ENCODE results near the gene CNTNAP5. TPM values are rescaled to one million over a fixed set of nuclear protein-coding genes. Genes with fewer than 3 reads are reported as not detected.

Gene CNTNAP5
- total and polyA plus RNA-seq, 4 donors, result 16.7 to 63.2 (median 39.1) TPM

GRCh38 chr2:124264551-124265091 lies 239.5 kb downstream of the CNTNAP5 start:
- H3K4me3 ChIP-seq (ENCODE audit: low read depth, low read length), result no peak overlapping the region
- H3K36me3 ChIP-seq (ENCODE audit: control insufficient read depth, insufficient read depth, low read length), result no peaks in the 10 kb centered on the region
- 86% methylated on average over 4 of the region's 6 CpGs for WGBS (ENCODE audit: insufficient coverage)
- peak in 1 of 6 donors; percentile 13 for DNase-seq (ENCODE audit: low read depth in 4 of 6, low spot score in 6 of 6)
- H3K27me3 ChIP-seq (ENCODE audit: control insufficient read depth, insufficient read depth, low read length), result no peaks in the 10 kb centered on the region
- H3K4me1 ChIP-seq (ENCODE audit: control insufficient read depth, insufficient read depth, low read length), result no peaks in the 10 kb centered on the region
- no peak overlapping the region for H3K27ac ChIP-seq (ENCODE audit: low read depth, low read length)
- H3K9me3 ChIP-seq (ENCODE audit: control insufficient read depth, insufficient read depth, low read length), result no peaks in the 10 kb centered on the region

- H3K27ac ChIP-seq (ENCODE audit: low read depth, low read length), result no peak overlapping the region
- whole genome bisulfite sequencing (ENCODE audit: insufficient coverage), result 51% methylated on average over 3 of the region's 5 CpGs
- DNase-seq (ENCODE audit: low read depth in 4 of 6, low spot score in 6 of 6), result peak in 2 of 6 donors; percentile 39 to 47
Measured at GRCh38 chr2:124267794-124268193, 242.7 kb downstream of the CNTNAP5 start.

DNA sequence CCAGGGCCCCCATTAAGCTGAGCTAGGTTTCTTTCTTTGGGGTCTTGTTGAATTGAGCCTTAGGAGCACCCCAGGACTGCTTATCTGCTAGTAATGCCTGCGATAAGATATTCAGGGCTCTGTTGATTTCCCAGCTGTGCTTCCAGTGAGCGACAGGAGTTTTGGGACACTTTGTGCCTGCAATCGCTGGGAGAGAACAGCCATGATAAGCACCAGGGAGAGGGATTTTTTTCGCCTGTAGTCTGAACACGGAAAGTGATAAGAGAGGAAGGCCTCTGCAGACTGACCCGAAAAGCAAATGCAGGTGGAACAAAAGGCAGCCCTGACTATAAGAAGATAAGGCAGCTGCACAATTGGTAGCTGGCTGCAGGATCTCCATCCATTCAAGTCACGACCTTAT lies 244.3 kb downstream of the CNTNAP5 start:
- Histone ChIP-seq H3K9me3 (ENCODE audit: control insufficient read depth, insufficient read depth, low read length) (no peaks in the 10 kb centered on the region), H3K36me3 (ENCODE audit: control insufficient read depth, insufficient read depth, low read length) (no peaks in the 10 kb centered on the region), H3K27me3 (ENCODE audit: control insufficient read depth, insufficient read depth, low read length) (no peaks in the 10 kb centered on the region), H3K4me1 (ENCODE audit: control insufficient read depth, insufficient read depth, low read length) (no peaks in the 10 kb centered on the region), H3K4me3 (ENCODE audit: low read depth, low read length) (no peak overlapping the region), H3K27ac (ENCODE audit: low read depth, low read length) (no peak overlapping the region)
- 80% methylated on average over 6 of the region's 7 CpGs for WGBS (ENCODE audit: insufficient coverage)
- no peak for DNase-seq (ENCODE audit: low read depth in 4 of 6, low spot score in 6 of 6)

More at GRCh38 chr2:124267794-124268193, 242.7 kb downstream of the CNTNAP5 start:
- Histone ChIP-seq H3K27me3 (ENCODE audit: control insufficient read depth, insufficient read depth, low read length) (no peaks in the 10 kb centered on the region), H3K4me3 (ENCODE audit: low read depth, low read length) (no peak overlapping the region), H3K4me1 (ENCODE audit: control insufficient read depth, insufficient read depth, low read length) (no peaks in the 10 kb centered on the region), H3K36me3 (ENCODE audit: control insufficient read depth, insufficient read depth, low read length) (no peaks in the 10 kb centered on the region), H3K9me3 (ENCODE audit: control insufficient read depth, insufficient read depth, low read length) (no peaks in the 10 kb centered on the region)

DNA sequence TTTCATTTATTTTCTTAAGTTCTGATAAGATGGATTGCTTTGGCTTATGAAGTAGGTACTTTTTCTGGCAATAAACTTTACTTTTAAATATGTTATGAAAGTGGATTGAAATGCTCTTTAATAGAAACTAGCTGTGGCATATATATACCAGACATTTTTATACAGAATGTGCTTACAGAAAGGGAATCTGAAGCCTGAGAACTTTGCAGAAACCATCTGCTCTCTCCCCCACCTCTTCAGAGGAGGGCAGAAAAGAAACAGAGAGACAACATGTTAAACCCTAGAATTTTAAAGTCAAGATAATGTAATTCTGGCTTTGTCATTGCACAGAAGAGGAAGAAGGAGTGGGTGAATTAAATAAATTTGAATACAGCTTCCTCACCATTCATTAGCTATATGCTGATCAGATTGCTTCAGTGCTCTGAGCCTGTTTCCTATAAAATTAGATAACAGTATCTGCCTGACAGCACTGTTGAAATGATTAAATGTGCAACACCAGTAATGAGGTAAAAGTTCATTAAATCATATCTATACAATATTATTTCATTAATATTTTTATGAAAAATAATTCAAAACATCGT lies 247.3 kb downstream of the CNTNAP5 start:
- DNase-seq (ENCODE audit: low read depth in 4 of 6, low spot score in 6 of 6), result peak in 1 of 6 donors; percentile 25
- Histone ChIP-seq H3K4me3 (ENCODE audit: low read depth, low read length) (no peak overlapping the region), H3K27me3 (ENCODE audit: control insufficient read depth, insufficient read depth, low read length) (no peaks in the 10 kb centered on the region), H3K36me3 (ENCODE audit: control insufficient read depth, insufficient read depth, low read length) (no peaks in the 10 kb centered on the region), H3K9me3 (ENCODE audit: control insufficient read depth, insufficient read depth, low read length) (no peaks in the 10 kb centered on the region), H3K4me1 (ENCODE audit: control insufficient read depth, insufficient read depth, low read length) (no peaks in the 10 kb centered on the region), H3K27ac (ENCODE audit: low read depth, low read length) (no peak overlapping the region)
- no CpG with 5 or more reads among the region's 1 CpG for WGBS (ENCODE audit: insufficient coverage)

- Histone ChIP-seq H3K36me3 (ENCODE audit: control insufficient read depth, insufficient read depth, low read length) (no peaks in the 10 kb centered on the region), H3K27ac (ENCODE audit: low read depth, low read length) (no peak overlapping the region), H3K9me3 (ENCODE audit: control insufficient read depth, insufficient read depth, low read length) (peaks cover 3% of the 10 kb centered on the region), H3K27me3 (ENCODE audit: control insufficient read depth, insufficient read depth, low read length) (no peaks in the 10 kb centered on the region), H3K4me3 (ENCODE audit: low read depth, low read length) (no peak overlapping the region), H3K4me1 (ENCODE audit: control insufficient read depth, insufficient read depth, low read length) (no peaks in the 10 kb centered on the region)
- peak in 2 of 6 donors; percentile 19 to 75 for DNase-seq (ENCODE audit: low read depth in 4 of 6, low spot score in 6 of 6)
- 71% methylated on average over 10 of the region's 10 CpGs for WGBS (ENCODE audit: insufficient coverage)
Measured at GRCh38 chr2:124281541-124281940, 256.5 kb downstream of the CNTNAP5 start.

GRCh38 chr2:124283096-124283495 lies 258.0 kb downstream of the CNTNAP5 start:
- Histone ChIP-seq H3K9me3 (ENCODE audit: control insufficient read depth, insufficient read depth, low read length) (peaks cover 3% of the 10 kb centered on the region), H3K27ac (ENCODE audit: low read depth, low read length) (no peak overlapping the region), H3K36me3 (ENCODE audit: control insufficient read depth, insufficient read depth, low read length) (no peaks in the 10 kb centered on the region), H3K4me1 (ENCODE audit: control insufficient read depth, insufficient read depth, low read length) (no peaks in the 10 kb centered on the region), H3K4me3 (ENCODE audit: low read depth, low read length) (no peak overlapping the region), H3K27me3 (ENCODE audit: control insufficient read depth, insufficient read depth, low read length) (no peaks in the 10 kb centered on the region)
- DNase-seq (ENCODE audit: low read depth in 4 of 6, low spot score in 6 of 6), result peak in 1 of 6 donors; percentile 26

DNA sequence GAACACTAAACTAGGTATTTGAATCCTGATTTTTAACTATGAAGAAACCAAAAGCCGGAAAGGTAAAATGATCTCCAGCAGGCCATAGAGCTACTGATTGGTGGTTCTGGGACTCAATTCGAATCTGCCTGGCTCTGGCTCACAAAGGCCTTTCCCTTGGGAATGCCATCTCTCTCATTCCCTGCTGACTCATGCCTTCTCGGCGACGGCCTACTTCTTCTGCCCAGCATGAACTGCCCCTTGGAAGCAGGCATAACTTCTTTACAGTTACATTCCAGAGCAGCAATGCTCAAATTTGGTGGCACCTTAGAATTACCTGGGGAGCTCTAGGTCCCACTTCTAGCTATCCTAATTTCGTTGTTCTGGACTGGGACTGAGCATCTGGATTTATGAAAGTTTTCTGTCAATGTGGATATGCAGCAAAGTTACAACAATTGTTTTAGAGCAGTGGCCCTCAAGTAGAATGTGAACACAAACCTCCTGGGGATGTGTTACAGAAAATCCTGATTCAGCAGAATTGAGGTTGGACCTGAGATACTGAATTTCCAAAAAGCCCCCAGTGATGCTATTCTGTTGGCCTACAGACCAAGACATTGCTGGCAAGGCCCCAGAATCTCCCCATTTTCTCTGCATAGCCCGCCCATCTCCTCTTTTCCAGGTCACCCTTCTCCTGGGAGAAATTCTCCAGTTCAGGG lies 261.1 kb downstream of the CNTNAP5 start:
- Histone ChIP-seq H3K4me3 (ENCODE audit: low read depth, low read length) (no peak overlapping the region), H3K27me3 (ENCODE audit: control insufficient read depth, insufficient read depth, low read length) (no peaks in the 10 kb centered on the region), H3K9me3 (ENCODE audit: control insufficient read depth, insufficient read depth, low read length) (peaks cover 3% of the 10 kb centered on the region), H3K27ac (ENCODE audit: low read depth, low read length) (no peak overlapping the region), H3K4me1 (ENCODE audit: control insufficient read depth, insufficient read depth, low read length) (no peaks in the 10 kb centered on the region), H3K36me3 (ENCODE audit: control insufficient read depth, insufficient read depth, low read length) (no peaks in the 10 kb centered on the region)
- no peak for DNase-seq (ENCODE audit: low read depth in 4 of 6, low spot score in 6 of 6)
- 82% methylated on average over 6 of the region's 7 CpGs for WGBS (ENCODE audit: insufficient coverage)

DNA sequence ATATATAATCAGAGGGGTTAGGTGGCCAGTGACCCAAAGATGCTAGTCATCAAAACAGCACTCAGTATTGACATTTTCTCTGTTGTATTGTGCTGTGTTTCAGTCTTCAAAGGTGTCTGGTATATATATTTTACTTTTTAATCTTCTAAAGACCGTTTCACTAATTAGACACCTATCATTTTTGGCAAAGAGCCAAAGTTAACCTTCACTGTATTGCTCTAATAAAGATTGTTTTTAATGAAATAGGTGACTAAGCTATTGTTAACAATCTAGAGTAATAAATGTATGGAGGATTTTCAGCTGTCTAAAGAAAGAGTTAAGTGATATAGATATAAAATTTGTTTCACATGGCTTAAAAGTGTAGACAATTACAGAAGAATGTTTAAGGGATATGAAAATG lies 264.0 kb downstream of the CNTNAP5 start:
- no peak for DNase-seq (ENCODE audit: low read depth in 4 of 6, low spot score in 6 of 6)
- Histone ChIP-seq H3K36me3 (ENCODE audit: control insufficient read depth, insufficient read depth, low read length) (no peaks in the 10 kb centered on the region), H3K27me3 (ENCODE audit: control insufficient read depth, insufficient read depth, low read length) (no peaks in the 10 kb centered on the region), H3K9me3 (ENCODE audit: control insufficient read depth, insufficient read depth, low read length) (no peaks in the 10 kb centered on the region), H3K4me1 (ENCODE audit: control insufficient read depth, insufficient read depth, low read length) (no peaks in the 10 kb centered on the region), H3K4me3 (ENCODE audit: low read depth, low read length) (no peak overlapping the region), H3K27ac (ENCODE audit: low read depth, low read length) (no peak overlapping the region)
- WGBS (ENCODE audit: insufficient coverage), result no CpG with 5 or more reads among the region's 1 CpG

DNA sequence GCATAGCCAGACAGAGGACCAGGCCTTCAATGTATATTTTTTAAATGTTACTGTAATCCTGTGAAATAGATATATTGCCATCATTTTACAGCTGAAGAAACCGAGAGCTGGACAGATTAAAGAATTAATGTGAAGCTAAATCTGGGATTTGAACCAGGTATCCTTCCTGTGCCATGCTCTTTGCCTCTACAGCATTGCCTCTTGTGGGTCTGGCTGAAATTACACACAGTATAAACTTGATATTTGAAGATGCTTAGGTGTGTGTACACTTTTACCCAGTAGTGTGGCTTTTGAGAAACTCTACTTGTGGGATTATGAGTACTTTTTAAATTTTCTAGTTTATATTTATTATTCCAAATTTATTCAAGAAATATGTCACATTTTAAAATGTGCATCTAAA lies 264.5 kb downstream of the CNTNAP5 start:
- WGBS (ENCODE audit: insufficient coverage), result 50% methylated on average over 1 of the region's 1 CpG
- H3K4me3 ChIP-seq (ENCODE audit: low read depth, low read length), result no peak overlapping the region
- H3K36me3 ChIP-seq (ENCODE audit: control insufficient read depth, insufficient read depth, low read length), result no peaks in the 10 kb centered on the region
- no peak overlapping the region for H3K27ac ChIP-seq (ENCODE audit: low read depth, low read length)
- no peak for DNase-seq (ENCODE audit: low read depth in 4 of 6, low spot score in 6 of 6)
- H3K27me3 ChIP-seq (ENCODE audit: control insufficient read depth, insufficient read depth, low read length), result no peaks in the 10 kb centered on the region
- H3K4me1 ChIP-seq (ENCODE audit: control insufficient read depth, insufficient read depth, low read length), result no peaks in the 10 kb centered on the region
- no peaks in the 10 kb centered on the region for H3K9me3 ChIP-seq (ENCODE audit: control insufficient read depth, insufficient read depth, low read length)

- no peaks in the 10 kb centered on the region for H3K4me1 ChIP-seq (ENCODE audit: control insufficient read depth, insufficient read depth, low read length)
- no peak for DNase-seq (ENCODE audit: low read depth in 4 of 6, low spot score in 6 of 6)
- no peaks in the 10 kb centered on the region for H3K36me3 ChIP-seq (ENCODE audit: control insufficient read depth, insufficient read depth, low read length)
- H3K4me3 ChIP-seq (ENCODE audit: low read depth, low read length), result no peak overlapping the region
- WGBS (ENCODE audit: insufficient coverage), result no CpG with 5 or more reads among the region's 2 CpGs
- H3K27ac ChIP-seq (ENCODE audit: low read depth, low read length), result no peak overlapping the region
- no peaks in the 10 kb centered on the region for H3K27me3 ChIP-seq (ENCODE audit: control insufficient read depth, insufficient read depth, low read length)
- no peaks in the 10 kb centered on the region for H3K9me3 ChIP-seq (ENCODE audit: control insufficient read depth, insufficient read depth, low read length)
Measured at GRCh38 chr2:124296470-124296869, 271.4 kb downstream of the CNTNAP5 start.
